ENCODE measurements around the gene PINLYP.

DNA sequence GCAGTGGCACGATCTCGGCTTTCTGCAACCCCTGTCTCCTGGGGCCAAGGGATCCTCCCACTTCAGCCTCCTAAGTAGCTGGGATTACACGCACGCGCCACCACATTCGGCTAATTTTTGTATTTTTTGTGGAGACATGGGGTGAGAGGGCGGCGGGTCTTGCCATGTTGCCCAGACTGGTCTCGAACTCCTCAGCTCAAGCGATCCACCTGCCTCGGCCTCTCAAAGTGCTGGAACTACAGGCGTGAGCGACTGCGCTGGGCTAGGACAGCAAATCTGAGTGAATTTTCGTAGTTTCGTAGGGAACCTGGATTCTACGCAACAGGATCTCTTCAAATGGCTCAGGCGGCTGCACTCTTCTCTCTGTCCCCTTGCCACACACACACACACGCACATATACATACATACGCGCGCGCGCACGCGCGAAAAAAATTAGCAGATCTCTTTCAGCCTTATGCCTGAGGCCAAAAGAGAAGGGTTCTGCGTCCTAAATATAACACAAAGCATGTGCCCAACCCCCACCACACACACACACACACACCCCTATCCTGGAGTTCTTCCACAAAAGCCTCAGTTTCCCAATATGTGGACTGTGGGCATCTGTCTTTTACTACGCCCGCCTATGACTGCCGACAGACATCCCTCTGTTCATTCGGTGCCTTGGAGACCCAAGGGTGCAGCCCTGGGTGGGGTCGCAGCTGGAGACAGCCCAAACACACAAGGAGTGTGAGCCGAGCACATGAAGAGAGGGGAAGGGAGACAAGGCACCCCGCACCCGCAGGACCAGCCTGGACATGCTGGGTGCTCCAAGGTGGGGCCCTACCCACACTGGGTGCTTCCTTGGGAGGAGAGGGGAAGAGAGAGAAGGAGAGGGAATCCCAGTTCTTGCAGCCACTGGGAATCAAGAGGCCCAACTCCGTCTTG is 616 bp downstream of the PINLYP start:
- TF ChIP-seq, protein P1, sequence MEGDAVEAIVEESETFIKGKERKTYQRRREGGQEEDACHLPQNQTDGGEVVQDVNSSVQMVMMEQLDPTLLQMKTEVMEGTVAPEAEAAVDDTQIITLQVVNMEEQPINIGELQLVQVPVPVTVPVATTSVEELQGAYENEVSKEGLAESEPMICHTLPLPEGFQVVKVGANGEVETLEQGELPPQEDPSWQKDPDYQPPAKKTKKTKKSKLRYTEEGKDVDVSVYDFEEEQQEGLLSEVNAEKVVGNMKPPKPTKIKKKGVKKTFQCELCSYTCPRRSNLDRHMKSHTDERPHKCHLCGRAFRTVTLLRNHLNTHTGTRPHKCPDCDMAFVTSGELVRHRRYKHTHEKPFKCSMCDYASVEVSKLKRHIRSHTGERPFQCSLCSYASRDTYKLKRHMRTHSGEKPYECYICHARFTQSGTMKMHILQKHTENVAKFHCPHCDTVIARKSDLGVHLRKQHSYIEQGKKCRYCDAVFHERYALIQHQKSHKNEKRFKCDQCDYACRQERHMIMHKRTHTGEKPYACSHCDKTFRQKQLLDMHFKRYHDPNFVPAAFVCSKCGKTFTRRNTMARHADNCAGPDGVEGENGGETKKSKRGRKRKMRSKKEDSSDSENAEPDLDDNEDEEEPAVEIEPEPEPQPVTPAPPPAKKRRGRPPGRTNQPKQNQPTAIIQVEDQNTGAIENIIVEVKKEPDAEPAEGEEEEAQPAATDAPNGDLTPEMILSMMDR (IDR thresholded peaks at IDR 0.05) = no peak
- TF ChIP-seq SP1 (CRISPR knock-in tag; conservative IDR thresholded peaks at IDR 0.05) = no peak
- TF ChIP-seq ZNF232 (CRISPR knock-in tag; IDR thresholded peaks at IDR 0.05) = no peak
- TF ChIP-seq, protein P2, sequence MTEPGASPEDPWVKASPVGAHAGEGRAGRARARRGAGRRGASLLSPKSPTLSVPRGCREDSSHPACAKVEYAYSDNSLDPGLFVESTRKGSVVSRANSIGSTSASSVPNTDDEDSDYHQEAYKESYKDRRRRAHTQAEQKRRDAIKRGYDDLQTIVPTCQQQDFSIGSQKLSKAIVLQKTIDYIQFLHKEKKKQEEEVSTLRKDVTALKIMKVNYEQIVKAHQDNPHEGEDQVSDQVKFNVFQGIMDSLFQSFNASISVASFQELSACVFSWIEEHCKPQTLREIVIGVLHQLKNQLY (CRISPR knock-in tag; IDR thresholded peaks at IDR 0.05) = no peak
- TF ChIP-seq, protein P3, sequence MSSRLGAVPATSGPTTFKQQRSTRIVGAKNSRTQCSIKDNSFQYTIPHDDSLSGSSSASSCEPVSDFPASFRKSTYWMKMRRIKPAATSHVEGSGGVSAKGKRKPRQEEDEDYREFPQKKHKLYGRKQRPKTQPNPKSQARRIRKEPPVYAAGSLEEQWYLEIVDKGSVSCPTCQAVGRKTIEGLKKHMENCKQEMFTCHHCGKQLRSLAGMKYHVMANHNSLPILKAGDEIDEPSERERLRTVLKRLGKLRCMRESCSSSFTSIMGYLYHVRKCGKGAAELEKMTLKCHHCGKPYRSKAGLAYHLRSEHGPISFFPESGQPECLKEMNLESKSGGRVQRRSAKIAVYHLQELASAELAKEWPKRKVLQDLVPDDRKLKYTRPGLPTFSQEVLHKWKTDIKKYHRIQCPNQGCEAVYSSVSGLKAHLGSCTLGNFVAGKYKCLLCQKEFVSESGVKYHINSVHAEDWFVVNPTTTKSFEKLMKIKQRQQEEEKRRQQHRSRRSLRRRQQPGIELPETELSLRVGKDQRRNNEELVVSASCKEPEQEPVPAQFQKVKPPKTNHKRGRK (CRISPR knock-in tag; IDR thresholded peaks at IDR 0.05; ENCODE audit: borderline replicate concordance) = no peak
- TF ChIP-seq, protein P4, sequence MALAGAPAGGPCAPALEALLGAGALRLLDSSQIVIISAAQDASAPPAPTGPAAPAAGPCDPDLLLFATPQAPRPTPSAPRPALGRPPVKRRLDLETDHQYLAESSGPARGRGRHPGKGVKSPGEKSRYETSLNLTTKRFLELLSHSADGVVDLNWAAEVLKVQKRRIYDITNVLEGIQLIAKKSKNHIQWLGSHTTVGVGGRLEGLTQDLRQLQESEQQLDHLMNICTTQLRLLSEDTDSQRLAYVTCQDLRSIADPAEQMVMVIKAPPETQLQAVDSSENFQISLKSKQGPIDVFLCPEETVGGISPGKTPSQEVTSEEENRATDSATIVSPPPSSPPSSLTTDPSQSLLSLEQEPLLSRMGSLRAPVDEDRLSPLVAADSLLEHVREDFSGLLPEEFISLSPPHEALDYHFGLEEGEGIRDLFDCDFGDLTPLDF (CRISPR knock-in tag; IDR thresholded peaks at IDR 0.05) = no peak
- TF ChIP-seq GTF2I (CRISPR knock-in tag; conservative IDR thresholded peaks at IDR 0.05) = no peak
- no peak for TF ChIP-seq EMX1 (CRISPR knock-in tag; IDR thresholded peaks at IDR 0.05)
- TF ChIP-seq ZNF138 (CRISPR knock-in tag; conservative IDR thresholded peaks at IDR 0.05) = no peak
- TF ChIP-seq JAZF1 (CRISPR knock-in tag; IDR thresholded peaks at IDR 0.05) = no peak
- no peak for TF ChIP-seq ETV6 (CRISPR knock-in tag; IDR thresholded peaks at IDR 0.05)
- TF ChIP-seq, protein P5, sequence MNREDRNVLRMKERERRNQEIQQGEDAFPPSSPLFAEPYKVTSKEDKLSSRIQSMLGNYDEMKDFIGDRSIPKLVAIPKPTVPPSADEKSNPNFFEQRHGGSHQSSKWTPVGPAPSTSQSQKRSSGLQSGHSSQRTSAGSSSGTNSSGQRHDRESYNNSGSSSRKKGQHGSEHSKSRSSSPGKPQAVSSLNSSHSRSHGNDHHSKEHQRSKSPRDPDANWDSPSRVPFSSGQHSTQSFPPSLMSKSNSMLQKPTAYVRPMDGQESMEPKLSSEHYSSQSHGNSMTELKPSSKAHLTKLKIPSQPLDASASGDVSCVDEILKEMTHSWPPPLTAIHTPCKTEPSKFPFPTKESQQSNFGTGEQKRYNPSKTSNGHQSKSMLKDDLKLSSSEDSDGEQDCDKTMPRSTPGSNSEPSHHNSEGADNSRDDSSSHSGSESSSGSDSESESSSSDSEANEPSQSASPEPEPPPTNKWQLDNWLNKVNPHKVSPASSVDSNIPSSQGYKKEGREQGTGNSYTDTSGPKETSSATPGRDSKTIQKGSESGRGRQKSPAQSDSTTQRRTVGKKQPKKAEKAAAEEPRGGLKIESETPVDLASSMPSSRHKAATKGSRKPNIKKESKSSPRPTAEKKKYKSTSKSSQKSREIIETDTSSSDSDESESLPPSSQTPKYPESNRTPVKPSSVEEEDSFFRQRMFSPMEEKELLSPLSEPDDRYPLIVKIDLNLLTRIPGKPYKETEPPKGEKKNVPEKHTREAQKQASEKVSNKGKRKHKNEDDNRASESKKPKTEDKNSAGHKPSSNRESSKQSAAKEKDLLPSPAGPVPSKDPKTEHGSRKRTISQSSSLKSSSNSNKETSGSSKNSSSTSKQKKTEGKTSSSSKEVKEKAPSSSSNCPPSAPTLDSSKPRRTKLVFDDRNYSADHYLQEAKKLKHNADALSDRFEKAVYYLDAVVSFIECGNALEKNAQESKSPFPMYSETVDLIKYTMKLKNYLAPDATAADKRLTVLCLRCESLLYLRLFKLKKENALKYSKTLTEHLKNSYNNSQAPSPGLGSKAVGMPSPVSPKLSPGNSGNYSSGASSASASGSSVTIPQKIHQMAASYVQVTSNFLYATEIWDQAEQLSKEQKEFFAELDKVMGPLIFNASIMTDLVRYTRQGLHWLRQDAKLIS (CRISPR knock-in tag; IDR thresholded peaks at IDR 0.05; ENCODE audit: borderline replicate concordance) = no peak

All from WTC11 (cell line).